Activated CD8-positive, alpha-beta memory T cell treated with anti-CD3 and anti-CD28 coated beads, Interleukin-2, amount 50 U/mL, for 48 hours (primary cell): Measurements from ENCODE around the gene GNAI3.

Source experiments
- DNase-seq: peaks from one replicate; pipeline ENCODE4 v3.0.0-alpha.2; 2020

GNAI3 gene

DNA sequence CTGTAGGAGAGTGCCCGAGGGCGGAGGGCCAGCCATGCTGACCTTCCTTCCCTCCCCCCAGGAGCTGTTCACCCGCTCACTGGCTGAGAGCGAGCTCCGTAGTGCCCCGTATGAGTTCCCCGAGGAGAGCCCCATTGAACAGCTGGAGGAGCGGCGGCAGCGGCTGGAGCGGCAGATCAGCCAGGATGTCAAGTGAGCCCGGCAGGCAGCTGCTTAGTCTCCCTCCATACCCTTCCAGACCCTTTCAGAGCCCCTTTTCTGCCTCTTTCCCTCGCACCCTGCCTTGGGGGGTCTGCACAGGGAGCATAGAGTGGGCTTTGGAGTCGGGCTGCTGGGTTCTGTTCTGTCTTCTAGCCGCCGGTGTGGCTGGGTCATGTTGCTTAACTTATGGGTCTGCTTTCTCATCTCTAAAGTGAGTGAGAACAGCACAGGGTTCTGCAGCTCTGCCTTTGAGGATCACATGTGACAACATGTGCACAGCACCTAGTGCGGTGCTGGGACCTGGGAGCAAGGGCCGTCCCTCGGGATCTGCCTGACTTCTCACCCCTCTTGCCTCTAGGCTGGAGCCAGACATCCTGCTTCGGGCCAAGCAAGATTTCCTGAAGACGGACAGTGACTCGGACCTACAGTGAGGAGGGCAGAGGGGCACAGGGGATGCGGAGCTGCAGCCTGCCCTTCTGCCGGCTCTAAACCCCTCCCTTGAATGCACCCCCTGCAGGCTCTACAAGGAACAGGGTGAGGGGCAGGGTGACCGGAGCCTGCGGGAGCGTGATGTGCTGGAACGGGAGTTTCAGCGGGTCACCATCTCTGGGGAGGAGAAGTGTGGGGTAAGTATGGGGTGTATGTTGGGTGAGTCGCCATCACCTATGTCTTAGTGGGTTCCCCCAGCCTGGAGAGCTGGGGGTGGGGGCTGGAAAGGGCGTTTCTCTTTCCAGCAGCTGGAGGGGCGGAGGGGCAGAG, 77.5 kb downstream of the GNAI3 start:
- DNase-seq, result no peak

DNA sequence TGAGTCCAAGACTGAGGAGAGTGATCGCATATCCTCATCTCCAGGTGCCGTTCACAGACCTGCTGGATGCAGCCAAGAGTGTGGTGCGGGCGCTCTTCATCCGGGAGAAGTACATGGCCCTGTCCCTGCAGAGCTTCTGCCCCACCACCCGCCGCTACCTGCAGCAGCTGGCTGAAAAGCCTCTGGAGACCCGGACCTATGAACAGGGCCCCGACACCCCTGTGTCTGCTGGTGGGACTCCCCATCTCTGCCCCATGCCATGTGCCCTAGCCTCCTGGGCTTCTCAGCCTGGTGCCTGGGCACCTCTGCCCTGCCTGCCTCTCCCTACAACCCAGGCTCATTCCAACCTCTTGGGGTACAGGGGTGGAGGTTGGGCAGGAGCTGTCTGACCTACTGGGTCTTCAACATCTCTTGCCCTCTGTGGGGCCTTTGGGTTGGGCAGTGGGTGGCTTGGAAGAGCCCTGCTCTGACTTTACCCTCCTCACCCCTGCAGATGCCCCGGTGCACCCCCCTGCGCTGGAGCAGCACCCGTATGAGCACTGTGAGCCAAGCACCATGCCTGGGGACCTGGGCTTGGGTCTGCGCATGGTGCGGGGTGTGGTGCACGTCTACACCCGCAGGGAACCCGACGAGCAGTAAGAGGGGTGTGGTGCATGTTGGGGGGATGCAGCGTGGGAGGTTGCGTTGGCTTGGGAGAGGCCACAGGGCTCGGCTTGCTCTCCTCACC, 78.4 kb downstream of the GNAI3 start:
- no peak for DNase-seq

DNA sequence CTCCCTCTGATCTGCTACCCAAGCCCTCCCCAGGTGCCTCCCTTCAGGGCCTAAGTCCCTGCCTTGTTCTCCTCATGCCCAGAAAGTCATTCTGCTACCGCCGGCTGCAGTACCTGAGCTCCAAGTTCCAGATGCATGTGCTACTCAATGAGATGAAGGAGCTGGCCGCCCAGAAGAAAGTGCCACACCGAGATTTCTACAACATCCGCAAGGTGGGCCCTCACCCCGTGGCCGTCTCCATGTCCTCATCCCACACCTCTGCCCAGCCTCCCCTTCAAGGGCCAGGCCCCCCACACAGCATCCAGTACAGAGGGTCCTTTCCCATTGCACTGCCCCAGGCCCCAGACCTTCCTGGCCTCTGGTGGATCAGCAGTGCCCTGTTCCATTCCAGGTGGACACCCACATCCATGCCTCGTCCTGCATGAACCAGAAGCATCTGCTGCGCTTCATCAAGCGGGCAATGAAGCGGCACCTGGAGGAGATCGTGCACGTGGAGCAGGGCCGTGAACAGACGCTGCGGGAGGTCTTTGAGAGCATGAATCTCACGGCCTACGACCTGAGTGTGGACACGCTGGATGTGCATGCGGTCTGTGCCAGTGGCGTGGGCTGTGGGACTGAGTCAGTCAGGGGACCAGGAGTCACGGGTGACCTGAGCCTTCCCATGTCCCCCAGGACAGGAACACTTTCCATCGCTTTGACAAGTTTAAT, 79.4 kb downstream of the GNAI3 start:
- DNase-seq, result no peak

DNA sequence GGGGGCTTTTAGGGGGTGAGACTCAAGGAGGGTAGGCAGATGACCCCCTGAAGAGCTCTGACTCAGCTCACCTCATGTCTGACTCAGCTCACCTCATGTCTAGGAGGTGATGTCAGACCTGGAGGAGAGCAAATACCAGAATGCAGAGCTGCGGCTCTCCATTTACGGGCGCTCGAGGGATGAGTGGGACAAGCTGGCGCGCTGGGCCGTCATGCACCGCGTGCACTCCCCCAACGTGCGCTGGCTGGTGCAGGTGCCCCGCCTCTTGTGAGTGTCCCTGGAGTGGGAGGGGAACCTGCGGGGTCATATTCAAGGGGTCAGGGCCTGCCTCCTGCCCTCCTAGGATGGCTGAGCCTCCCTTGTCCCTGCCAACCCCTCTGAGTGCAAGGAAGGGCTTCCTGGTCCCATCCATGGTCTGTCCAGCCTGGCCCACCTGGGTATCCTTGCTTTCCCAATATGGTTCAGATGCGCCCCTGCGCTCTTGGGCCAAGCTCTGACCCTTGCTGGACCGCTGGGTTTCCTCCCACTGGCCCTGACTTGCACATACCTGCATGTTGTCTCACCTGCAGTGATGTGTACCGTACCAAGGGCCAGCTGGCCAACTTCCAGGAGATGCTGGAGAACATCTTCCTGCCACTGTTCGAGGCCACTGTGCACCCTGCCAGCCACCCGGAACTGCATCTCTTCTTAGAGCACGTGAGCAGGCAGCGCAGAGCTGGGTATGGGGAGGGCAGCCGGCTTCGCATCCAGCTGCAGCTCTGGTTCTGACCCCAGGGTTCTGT, 80.3 kb downstream of the GNAI3 start:
- peak; percentile 53 for DNase-seq

DNA sequence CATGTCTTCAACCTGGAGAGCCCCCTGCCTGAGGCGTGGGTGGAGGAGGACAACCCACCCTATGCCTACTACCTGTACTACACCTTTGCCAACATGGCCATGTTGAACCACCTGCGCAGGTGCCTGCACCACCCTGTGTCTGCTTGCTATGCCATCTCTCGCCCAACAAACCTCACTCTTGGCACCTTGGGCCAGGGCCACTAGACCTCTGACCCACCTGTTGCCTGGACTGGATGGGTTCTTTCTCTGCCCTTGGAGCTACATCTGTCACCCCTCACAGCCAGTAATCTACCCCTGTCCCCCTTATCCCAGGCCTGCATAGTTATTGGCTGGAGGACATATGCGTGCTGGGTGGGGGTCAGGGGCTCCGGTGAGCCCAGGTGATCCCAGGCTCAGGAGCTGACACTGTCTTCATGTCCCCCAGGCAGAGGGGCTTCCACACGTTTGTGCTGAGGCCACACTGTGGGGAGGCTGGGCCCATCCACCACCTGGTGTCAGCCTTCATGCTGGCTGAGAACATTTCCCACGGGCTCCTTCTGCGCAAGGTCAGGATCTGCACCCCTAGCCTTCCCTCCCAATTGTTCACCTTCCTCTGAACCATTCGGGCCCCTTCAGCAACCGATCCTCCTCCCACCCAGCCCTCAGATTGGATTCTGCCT, 81.1 kb downstream of the GNAI3 start:
- DNase-seq, result no peak

DNA sequence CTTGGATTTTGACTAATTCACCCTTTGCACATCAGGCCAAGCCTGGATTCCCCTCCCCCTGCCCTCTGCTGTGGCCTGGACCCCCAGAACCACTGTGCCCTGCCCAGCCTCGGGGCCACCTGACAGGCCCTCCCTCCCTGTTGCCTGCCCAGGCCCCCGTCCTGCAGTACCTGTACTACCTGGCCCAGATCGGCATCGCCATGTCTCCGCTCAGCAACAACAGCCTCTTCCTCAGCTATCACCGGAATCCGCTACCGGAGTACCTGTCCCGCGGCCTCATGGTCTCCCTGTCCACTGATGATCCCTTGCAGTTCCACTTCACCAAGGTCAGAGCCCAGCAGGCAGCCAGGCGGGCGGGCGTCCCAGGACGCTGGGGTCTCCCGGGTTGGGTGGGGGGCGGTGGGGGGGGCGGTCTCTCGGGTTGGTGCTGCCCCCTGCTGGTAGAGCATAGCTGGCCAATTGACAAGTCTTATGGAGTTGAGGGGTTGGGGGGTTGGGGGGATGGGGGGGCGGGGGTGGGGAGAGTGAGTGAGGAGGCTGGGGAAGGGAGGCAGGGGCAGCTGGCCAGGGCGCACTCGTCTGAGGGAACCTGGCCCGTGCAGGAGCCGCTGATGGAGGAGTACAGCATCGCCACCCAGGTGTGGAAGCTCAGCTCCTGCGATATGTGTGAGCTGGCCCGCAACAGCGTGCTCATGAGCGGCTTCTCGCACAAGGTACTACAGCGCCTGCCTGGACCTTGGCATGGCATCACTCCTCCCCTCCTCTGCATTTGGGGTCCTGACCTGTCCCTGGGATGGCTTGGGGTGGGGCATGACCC, 81.9 kb downstream of the GNAI3 start:
- peak; percentile 78 for DNase-seq

DNA sequence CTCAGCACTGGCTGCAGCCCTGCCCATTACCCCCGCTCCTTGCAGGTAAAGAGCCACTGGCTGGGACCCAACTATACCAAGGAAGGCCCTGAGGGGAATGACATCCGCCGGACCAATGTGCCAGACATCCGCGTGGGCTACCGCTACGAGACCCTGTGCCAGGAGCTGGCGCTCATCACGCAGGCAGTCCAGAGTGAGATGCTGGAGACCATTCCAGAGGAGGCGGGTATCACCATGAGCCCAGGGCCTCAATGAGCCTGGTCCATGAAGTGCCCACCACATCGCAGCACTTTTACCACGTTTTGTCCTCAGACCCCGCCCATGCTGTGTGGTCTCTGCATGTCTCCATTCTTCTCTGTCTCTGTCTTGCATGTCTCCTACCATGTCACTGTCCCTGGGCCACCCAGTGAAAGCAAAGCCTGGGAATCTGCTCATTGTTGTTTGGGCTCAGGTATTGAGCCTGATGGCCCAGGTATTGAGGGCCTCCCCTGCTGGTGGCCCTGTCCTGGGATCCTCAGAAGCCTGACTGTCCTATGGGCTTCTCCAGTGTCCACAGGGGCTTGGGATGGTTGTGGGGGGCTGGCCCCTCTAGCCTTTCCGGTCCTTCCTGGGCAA, 82.6 kb downstream of the GNAI3 start:
- no peak for DNase-seq

DNA sequence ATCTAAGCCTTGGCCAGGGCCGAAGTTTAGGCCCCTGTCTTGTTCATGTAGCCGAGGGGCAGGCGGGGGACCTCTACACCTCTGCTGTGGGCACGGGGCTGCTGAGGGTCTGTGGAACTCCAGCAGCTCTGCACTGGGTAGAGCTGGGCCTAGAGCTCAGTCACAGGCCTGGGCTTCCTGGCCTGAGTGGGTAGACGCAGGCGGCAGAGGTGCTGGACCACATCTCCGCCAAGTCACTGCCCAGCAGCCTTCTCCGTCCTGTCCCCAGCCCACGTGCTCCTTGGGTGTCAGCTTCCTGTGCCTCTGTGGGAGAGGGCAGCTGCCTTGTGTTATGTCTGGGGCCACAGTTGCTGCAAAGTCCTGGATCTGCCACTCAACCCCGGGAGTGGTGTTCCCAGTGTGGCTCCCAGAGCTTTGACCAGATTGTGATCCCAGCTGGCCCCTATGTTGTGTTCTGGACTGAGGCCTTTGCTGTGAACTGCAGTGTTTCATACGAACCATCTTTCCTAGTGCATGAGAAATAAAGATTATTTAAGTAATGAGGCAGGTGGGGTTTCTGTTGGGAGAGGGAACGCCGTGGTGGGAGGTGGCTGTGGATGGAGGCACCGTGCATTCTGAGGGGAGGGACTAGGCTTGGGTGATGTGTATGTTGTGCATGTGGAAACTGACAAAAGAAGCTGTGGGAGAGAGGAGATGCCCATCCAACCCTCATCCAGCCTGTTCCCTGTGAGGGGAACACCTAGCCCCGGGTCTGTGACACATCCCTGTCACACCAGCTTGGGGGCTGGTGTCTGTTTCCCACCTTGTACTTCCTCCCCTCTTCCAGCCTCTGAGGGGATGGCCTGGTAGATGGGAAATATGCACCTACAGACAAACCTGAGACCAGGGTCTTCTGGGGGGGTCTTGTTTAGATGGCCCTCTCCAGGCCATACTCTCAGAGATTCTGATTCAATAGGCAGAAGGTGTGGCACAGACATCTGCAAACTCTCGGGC, 83.4 kb downstream of the GNAI3 start:
- DNase-seq, result no peak

DNA sequence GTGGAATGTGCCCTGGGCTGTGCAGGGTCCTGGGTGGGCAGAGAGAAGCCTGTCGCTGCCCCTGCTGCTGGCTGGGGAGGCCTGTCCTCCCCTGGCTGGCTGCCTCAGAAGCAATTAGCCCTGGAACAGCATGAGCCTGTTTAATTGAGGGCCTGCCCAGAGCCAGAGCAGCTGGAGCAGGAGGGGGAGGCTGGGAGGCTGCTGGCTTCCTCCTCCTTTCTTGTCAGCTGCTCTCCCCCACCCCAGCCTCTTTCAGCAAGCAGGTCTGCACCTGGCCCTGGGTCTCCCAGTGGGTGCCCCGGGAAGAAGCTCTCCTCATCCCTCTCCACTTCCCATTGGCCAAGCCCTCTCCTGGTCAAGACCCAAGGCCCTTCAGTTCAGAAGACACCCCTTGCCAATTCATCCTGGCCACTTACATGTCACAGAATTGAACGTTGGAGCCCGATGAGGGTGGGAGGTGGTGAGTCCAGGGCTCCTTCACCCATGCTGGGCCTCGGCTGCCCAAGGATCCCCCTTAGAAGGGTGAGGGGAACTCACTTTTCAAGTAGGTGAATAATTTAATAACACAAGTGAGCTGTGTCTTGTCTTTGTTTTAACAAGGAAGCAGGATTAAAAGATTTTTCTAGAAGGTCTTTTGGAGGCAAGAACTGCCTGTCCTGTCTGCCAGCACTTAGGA, 84.4 kb downstream of the GNAI3 start:
- DNase-seq, result no peak

DNA sequence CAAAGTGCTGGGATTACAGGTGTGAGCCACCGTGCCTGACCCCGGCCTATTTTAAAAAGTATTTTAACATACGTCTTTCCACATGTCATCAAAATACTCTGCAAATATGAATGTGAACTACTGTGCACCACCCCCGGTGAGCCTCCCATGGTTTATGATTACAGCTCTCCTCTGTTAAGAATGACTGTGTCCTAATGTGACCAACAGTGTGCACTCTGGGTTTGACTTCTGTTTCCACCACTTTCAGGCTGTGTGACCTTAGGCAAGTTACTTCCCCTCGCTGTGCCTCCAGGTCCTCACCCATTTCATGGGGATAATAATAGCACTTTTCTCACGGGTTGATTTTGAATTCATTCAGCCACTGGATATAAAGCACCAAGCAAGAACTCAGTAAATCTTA, 85.9 kb downstream of the GNAI3 start:
- no peak for DNase-seq

DNA sequence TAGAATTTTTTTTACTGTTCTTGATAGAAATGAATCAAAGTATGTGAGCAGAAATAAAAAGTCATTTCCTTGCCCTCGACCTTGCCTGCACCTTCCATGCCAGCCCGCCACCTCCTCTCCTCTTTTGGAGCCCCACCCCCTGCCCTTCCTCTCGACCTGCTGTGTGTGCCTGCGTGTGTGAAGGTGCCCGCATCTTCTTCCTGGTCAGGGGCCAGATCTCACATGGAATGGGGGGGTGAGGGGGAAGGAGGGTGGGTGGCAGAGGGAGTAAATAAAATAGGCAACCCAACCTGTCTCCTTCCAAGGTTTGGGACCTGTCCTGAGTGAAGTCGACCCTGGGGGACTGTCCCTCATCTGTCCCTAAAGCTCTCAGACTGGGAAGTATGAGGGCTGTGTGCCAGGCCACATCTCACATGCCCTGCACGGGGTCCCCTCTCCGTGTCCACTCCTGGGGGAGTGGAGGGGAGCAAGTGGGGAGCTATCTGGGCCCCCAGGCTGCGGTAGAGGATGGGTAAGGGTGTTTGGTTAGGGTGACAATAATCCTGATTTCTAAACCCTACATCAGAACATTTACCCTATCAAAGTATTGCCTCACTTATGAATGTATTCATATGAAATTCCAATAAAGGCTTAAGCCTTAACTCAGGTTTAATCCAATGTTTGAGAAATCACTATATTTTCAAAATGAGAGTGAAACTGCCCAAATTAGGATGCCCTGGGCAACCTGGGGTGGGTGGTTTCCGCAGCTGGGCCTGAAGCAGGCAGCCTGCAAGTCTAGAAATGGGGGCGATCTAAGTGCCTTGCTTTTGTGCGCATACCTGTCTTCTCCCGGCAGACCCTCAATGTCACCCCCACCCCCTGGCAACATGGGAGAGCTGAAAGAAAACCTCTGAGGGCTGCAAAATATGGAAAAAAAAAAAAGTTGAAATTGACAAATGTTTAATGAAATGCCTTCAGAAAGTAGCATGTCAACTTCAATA, 86.6 kb downstream of the GNAI3 start:
- DNase-seq, result no peak

DNA sequence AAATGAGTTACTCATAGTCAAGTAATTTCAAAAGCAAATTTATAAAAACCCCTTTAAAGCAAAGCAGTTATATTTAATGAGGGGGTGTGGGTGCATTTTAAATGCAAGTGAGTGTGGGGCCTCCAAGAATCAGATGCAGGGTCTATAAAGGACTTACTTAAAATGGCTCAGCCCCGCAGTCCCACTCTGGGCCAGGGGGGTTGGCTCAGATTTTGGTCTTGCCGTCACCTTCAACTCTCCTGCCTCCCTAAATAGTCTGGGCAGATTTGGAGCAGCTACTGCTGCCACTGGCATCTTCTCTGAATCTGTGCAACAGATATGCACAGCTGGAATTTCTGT, 87.4 kb downstream of the GNAI3 start:
- DNase-seq, result no peak

DNA sequence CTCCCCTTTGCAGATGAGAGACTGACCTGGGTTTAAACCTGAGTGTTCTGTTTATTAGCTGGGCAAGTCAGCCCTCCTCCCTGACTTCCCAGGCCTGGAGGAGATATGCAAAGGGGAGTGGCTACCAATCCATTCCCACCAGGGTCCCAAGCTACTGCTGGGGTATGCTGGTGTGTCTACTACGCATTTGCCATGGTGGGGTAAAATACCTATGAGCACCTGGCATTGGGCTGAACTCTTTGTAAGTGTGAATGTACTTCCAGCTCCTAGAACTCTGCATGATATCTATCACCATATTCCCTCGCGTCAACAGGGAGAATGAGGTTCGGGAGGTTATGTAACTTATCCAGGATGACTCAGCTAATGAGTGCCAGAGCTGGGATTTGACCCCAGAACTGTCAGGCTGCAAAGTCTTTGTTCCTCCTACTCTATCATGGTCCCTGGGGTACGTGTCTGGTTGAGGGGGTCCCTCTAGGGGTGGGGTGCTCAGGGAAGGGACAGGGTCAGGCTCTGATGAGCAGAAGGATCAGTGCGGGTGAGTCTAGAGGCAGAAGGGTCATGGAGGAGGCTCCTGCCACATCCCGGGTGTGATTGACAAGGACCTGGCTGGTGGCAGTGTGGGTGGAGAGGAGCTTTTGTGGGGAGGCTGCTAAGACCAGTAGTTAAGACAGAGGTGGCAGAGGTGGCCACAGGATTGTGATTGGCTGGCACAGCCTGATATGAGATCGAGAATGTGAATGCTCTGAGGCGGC, 88.0 kb downstream of the GNAI3 start:
- DNase-seq, result no peak

DNA sequence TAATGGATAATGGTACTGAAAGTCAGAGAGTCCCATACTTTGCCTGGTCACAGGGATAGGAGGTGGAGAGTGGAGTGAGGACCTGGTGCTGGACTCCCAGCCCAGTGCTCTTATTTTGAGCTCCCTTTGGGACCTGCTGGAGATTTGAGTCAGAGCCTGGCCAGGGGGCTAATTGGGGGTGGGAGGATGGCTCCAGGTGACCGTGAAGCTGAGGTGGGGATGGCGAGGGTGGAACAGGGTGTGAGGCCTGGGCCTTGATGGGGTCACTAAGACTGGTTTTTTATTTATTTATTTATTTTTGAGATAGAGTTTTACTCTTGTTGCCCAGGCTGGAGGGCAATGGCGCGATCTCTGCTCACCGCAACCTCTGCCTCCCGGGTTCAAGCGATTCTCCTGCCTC, 89.0 kb downstream of the GNAI3 start:
- DNase-seq, result no peak

DNA sequence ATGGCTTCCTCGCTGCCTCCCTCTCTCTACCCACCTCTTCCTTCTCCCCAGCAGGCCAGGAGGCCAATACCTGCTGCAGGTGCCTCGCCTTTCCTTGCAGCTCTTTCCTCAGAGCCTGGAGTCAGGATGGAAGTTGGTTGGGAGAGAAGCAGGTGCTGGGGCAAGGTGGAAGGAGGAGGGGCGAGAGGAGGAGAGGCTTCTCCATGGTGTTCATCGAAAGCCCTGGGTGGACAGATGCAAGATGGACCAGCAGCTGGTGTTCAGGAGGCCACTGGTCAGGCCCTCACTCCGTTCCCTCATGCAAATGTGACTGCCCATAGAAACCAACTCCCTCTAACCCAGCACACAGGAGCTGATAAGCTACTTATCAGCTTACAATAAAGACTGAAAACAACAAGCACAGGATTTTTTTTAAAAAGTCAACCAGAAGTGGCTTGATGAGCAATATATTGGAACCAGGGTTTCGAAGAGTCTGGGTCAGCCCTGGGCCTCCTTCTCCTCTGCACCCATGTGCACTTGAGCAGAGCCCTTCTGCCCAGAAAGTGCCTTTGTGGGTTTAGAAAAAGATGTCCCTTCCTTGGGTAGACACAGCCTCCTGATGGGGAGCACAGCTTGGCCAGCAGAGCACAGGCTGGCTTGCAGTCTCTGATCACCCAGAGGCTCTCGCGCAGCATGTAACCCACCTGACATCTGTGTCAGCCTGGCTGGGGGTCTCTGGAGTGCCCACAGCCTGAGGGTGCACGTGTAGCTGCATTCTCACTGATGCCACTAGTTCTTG, 90.8 kb downstream of the GNAI3 start:
- no peak for DNase-seq

DNA sequence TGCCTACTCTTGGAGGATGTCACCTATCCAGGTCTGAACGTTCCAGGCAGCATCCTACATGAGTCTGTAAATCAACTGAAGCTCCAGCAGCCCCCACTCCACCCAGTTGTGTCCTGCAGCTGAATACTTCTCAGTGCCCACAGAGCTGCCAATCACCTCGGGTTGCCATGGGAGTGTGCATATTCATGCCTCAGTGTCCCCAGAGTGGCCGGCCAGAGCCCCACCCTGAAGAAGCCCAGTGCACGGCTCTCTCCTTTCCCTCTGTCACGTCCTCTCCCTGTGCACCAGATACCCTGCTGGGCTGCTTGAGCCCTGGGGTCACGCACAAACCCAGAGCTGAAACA, 91.4 kb downstream of the GNAI3 start:
- no peak for DNase-seq
